ENCODE results near the gene BEX4.

The BEX4 gene

DNA sequence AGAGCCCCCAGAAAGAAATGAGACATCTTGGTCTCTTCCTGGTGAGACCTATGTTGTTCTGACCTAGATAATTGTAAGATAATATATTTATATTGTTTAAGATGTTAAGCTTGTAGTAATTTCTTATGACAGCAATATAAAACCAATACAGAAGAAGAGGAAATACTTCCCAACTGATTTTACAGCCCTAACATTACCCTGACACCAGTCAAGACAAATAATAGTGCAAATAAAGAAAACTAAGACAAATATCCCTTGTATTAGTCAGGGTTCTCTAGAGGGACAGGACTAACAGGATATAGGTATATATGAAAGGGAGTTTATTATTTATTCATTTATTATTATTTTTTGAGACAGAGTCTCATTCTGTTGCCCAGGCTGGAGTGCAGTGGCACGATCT lies 21.4 kb downstream of the BEX4 start:
- DNase-seq (ENCODE audit: low spot score), result no peak

GRCh38 chrX:103240155-103240554 lies 25.2 kb downstream of the BEX4 start:
- no peak for DNase-seq (ENCODE audit: low spot score)

DNA sequence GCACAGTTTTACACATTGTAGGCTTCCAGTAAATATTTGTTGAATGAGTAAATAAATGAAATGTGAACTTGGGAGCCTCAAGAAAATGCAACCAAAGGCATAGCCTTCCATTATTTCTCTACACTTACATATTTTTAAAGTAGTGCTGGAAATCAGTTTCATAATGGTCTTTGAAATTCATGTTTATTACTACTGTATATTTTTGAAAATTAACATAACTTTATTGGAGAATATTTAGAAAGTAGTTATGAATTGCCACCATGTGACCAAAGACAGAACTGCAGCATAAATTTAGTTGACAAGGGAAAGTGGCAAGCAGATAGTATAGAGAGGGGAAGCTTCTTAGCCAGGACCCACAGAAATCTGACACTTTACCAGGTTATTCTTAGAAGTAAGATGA lies 33.6 kb downstream of the BEX4 start:
- peak; percentile 25 for DNase-seq (ENCODE audit: low spot score)

- no peak for DNase-seq (ENCODE audit: low spot score)
These were observed 34.9 kb downstream of the BEX4 start for GRCh38 chrX:103249805-103250204.

- DNase-seq (ENCODE audit: low spot score), result no peak
These were observed 36.1 kb downstream of the BEX4 start for GRCh38 chrX:103250977-103251376.

GRCh38 chrX:103253608-103254007 lies 38.7 kb downstream of the BEX4 start:
- DNase-seq (ENCODE audit: low spot score), result no peak

GRCh38 chrX:103254171-103254824 lies 39.4 kb downstream of the BEX4 start:
- DNase-seq (ENCODE audit: low spot score), result no peak

GRCh38 chrX:103254921-103255493 lies 40.1 kb downstream of the BEX4 start, which contains the start of gene TCEAL8:
TCEAL8 (minus strand) TSS chrX:103255155; CDS start chrX:103253979, 1,176 bp downstream.
- peak; percentile 61 for DNase-seq (ENCODE audit: low spot score)

GRCh38 chrX:103256651-103257050 lies 41.7 kb downstream of the BEX4 start:
- DNase-seq (ENCODE audit: low spot score), result no peak

DNA sequence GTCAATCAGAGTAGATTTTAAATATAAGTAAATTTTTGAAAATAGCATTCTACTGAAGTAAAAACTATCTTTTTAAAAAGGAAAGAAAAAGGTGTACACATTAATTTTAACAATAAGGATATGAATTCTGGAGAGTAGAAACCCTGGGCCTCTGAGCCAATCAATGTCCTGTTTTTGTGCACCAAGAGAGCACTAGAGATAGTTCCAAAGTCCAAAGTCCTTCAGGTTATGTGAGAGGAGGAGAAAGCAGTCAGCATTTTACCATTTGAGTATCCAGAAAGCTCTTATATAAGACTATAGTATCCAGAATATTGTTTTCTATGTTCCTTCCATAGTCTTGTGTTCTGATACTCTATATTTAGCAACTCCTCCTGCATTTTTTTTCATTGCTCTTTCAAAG lies 43.4 kb downstream of the BEX4 start:
- DNase-seq (ENCODE audit: low spot score), result no peak

Measured in NAMALWA (cell line).